GM19238 (cell line): Measurements from ENCODE around the gene NUPR2.
A peak's percentile ranks its signal among the peaks of the same experiment; 100 is the strongest.
"Not testable (repeated sequence)": the region's sequence is repeated elsewhere in the genome, so short reads cannot be mapped to it uniquely, and the experiment has no call there.

ENCODE experiments used
- DNase-seq: peaks from one replicate; pipeline ENCODE4 v3.0.0; 2011; ENCODE audit warnings: low spot score; ENCODE audit not compliant: insufficient read length

NUPR2 gene

DNA sequence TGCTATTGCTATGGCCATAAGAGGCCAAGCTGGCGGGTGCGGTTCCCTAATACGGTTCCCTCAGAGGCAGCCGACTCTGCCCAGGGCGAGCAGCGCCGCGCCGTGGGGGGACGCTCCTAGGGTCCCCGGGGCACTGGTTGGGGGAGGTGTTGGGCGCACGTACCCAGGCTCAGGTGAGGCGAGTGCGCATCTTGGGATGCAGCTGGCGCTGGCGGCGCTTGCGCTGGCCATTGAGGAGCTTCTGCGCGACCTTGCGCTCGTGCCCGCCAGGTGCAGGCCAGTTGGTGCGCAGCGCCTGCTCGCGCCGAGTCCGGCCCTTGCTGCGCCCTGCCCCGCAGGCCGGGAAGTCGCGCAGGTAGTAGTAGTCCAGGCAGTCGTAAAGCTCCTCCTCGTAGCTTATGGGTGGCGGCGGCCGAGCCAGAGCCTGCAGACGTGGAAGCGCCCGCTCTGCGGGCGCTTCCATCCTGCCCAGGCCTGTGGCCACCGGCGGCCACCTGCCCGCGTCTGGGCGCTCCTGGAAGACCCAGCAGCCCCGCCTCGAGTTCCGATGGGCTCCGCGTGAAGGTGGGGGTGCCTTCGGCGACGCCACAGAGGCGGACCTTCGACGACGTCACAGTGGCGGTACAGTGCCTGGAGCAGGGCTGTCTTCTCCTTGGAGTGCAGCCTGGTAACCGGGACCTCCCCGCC is at the start of gene NUPR2:
TSS of gene NUPR2 (minus strand) at position 566 of the 687 bp plus-strand sequence. CDS start at position 463, 103 bp downstream.
- no peak for DNase-seq

DNA sequence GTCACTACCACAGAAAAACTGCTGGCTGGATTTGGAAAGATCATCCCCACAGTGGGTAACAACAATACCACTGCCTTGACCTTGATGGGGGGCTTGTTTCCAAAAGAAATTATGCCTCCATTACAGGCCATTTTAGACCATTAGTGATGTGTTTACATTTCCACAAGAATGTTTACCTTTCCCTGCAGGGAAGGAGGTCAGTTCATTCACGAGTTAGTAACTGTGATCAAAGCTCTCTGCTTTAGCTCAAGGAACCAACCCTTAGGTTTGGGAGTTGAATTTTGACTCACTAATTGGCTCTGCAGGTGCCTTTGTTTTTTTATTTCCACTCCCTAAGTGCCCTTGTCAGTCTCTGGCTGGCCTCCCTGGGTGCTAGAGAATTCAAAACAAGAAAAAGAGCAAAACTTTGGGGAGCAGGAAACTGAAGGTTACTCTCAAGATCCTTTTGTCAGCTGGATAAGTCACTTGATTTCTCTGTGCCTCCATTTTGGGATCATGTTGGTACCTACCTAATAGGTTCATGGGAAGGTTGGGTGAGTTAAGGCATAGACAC is 41.1 kb upstream of the NUPR2 start:
- no peak for DNase-seq

- DNase-seq = not testable (repeated sequence)
Measured at GRCh38 chr7:56131062-56131461, 14.8 kb upstream of the NUPR2 start.

GRCh38 chr7:56127241-56127975 is 11.2 kb upstream of the NUPR2 start:
- DNase-seq = no peak

DNA sequence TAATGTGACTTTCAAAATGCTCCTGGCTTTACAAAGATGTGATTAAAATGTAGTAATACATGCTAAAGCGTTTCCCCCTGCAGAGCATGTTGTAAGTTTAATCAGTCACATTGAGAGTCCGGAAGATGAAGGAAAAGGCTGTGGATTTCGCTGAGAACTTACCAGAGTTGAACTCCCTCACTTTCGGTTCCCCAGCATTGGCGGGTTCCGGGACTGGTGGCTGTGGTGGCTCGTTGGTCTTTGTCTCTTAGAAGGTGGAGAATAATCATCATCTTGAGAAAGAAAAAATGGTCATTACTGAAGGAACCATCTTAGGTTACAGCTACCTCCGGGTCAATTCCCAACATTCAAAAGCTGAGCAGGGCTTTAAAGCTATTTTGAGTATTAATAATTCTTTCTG is 9.6 kb upstream of the NUPR2 start:
- DNase-seq = no peak

DNA sequence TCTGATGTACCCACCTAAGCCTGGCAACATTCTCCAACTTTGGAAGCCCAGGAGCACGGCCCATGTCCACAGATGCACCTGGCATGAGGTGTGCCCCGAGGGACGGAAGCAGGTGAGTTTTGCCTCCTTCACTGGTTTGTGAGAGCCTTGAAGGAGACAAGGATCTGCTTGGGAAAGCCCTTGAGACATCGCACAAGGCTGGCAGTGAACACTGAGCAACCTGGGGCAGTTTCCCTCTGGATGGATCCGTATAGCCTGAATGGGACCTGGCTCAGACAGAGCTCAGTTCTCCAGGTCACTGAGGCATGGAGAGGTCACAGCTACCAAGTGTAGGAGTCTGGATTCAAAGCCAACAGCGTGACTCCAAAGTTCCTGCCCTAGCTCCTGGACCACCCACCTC is 8.8 kb upstream of the NUPR2 start:
- DNase-seq = no peak

DNA sequence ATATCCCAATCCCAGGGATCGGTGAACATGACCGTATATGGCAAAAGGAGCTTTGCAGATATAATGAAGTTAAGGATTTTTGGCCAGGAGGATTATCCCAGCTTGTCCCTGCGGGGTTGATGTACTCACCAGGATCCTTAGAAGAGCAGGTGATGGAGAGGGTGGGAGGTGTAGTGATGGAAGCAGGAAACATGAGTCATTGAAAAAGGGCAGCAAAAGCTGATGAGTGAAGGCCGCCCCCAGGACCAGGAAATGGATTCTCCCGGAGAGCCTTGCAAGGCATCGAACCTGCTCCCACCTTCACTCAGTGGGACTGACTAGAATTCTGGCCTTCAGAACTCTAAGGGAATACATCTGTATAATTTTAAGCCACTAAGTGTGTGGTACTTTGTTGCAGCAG is 5.2 kb upstream of the NUPR2 start:
- no peak for DNase-seq

DNA sequence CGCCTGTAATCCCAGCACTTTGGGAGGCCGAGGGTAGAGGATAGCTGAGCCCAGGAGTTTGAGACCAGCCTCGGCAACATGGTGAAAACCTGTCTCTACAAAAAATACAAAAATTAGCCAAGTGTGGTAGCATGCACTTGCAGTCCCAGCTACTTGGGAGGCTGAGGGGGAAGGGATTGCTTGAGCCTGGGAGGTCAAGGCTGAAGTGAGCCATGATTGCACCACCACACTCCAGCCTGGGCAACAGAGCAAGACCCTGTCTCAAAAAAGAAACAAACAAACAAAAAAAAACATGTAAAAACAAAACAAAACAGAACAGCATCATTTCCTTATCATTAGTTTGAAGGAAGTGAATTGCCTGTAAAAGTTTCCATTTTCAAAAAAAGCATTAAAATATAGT is 4.0 kb downstream of the NUPR2 start:
- not testable (repeated sequence) for DNase-seq

DNA sequence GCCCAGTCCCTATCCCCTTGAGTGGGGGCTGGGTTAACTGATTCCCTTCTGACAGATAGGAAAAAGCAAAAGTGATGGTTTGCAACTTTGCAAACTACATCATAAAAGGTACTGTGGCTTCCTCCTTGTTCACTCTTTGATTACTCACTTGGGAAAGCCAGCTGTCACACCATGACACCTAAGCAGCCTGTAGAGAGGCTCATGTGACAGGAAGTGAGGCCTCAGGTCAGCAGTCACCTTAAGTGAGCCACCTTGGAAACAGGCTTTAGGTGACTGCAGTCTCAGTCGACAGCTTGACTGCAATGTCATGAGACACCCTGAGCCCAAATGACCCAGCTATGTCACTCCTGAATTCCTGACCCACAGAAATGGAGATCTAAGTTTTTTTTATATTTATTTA is 5.6 kb downstream of the NUPR2 start:
- no peak for DNase-seq

- DNase-seq = no peak
Measured at GRCh38 chr7:56107954-56108258, 8.3 kb downstream of the NUPR2 start.

GRCh38 chr7:56106108-56107073 is 9.8 kb downstream of the NUPR2 start, which contains the start of gene CHCHD2:
Gene CHCHD2, minus strand, starts transcription at chr7:56106476. Its CDS starts 63 bp downstream, at chr7:56106413.
- peak; percentile 96 for DNase-seq

GRCh38 chr7:56105508-56105907 is 10.7 kb downstream of the NUPR2 start:
- no peak for DNase-seq

- DNase-seq = not testable (repeated sequence)
Measured at GRCh38 chr7:56104138-56104537, 12.1 kb downstream of the NUPR2 start.

DNA sequence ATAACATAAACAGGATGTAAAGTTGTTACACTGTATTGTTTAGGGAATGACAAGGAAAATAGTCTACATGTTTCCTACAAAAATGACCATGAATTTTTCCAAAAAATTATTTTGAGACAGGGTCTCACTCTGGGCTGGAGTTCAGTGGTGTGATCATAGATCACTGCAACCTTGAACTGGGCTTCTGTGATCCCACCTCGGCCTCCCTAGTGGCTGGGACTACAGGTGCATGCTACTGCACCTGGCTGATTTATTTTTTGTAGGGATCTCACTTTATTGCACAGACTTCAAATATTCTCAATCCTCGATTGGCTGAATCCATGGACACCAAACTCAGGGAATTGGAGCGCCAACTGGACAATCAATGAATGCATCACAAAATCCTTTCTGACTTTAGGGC is 16.6 kb downstream of the NUPR2 start:
- no peak for DNase-seq

DNA sequence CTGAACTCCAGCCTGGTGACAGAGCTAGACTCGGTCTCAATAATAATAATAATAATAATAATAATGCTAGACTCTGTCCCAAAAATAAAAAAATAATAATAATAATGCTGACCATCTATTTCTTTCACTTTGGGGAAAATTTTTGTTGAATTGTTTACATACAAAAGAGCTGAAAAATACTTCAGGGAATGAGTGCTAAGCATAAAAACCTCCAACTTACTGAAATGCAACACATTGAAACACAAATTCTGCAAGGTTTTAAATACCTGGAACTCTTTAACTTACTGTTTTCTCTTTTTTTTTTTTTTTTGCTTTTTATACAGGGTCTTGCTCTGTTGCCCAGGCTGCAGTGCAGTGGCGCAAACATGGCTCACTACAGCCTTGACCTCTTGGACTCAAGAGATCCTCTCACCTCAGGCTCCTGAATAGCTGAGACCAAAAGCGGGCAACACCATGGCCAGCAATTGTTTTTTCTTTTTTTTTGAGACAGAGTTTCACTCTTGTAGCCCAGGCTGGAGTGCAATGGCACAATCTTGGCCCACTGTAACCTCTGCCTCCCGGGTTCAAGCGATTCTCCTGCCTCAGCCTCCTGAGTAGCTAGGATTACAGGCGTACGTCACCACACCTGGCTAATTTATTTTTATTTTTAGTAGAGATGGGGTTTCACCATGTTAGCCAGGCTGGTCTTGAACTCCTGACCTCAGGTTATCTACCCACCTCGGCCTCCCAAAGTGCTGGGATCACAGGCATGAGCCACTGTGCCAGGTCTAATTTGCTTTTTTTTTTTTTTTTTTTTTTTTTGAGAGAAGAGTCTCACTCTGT is 17.8 kb downstream of the NUPR2 start:
- DNase-seq = not testable (repeated sequence)

- no peak for DNase-seq
Measured at GRCh38 chr7:56097700-56098099, 18.5 kb downstream of the NUPR2 start.

DNA sequence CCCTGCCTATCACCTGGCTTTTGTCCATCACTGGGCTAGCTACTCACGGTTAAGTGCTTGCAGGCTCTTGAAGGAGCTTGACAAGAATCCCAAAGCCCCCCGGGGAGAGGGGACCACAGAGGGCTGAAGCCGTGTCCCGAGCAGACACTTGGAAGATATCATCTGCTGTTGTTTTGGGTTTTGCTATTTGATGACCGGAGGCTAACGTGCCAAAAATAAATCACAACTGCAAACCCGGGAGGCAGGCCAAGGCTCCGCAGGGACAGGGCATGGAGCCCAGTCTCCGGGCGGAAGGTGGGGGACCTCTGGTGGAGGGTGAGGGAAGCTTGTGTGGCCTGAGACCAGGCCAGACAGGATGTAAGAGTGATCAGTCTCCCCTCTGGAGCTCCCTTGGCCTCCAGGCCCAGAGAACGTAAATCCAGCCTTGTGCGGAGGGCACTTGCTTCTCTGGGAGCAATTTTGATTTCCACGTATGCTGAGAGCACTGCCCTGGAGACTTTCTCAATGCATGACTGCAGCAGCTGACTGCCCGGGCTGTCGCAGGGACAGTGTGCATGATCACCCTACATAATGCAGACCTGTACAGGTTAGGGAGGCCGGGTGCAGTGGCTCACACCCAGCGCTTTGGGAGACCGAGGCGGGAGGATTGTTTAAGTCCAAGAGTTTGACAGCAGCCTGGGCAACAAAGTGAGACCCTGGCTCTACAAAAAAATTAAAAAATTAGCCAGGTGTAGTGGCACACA is 23.3 kb downstream of the NUPR2 start, which contains the start of gene PHKG1:
TSS of gene PHKG1 (minus strand) at position 164 of the 743 bp plus-strand sequence. CDS start 4,011 bp downstream, outside the sequence.
- DNase-seq = no peak

- DNase-seq = not testable (repeated sequence)
Measured at GRCh38 chr7:56092388-56092787, 23.8 kb downstream of the NUPR2 start.

DNA sequence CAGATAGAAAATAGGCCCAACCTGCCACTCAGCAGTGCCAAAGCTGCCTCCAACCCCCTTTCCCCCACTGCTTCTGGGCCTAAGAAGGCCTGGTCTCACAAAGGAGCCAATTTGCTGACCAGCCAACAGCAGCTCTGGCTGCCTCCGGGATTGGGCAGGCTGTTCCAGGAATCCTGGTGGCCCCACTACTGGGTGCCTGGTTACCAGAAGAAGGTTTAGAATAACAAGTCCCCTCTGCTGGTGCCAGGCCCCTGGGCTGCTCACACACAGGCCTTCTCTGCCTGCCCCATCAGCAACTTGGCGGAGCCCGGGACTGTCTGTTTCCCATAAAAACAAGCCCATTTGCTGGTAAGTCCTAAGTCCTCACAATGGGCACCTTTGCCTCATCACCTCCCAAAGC is 24.6 kb downstream of the NUPR2 start:
- DNase-seq = no peak

- no peak for DNase-seq
Measured at GRCh38 chr7:56087445-56087844, 28.8 kb downstream of the NUPR2 start.
